Stimulated activated effector memory CD8-positive, alpha-beta T cell treated with anti-CD3 and anti-CD28 coated beads, Interleukin-12 subunit alpha, Interleukin-12 subunit beta, amount 100 ng/mL, for 72 hours (primary cell): ENCODE results near the gene CACHD1.

Source experiments
- ATAC-seq: fragments of 150-1000 bp; cut with Tn5 transposase; 2 replicates; pipeline ENCODE4 v1.10.0; 2021
- DNase-seq, 2 donors: peaks; one replicate each; pipeline ENCODE4 v3.0.0; 2021 to 2022; ENCODE audit warnings: low spot score in 2 of 2
- H3K27ac Mint-ChIP-seq: one replicate; pipeline ENCODE4 v1.8.0; 2022; ENCODE audit warnings: mild to moderate bottlenecking, mixed read lengths
- H3K36me3 Mint-ChIP-seq: one replicate; pipeline ENCODE4 v1.8.0; 2022; ENCODE audit warnings: mild to moderate bottlenecking, mixed read lengths
- H3K4me1 Mint-ChIP-seq: one replicate; pipeline ENCODE4 v1.8.0; 2022; ENCODE audit warnings: mixed read lengths
- H3K4me3 Mint-ChIP-seq: one replicate; pipeline ENCODE4 v1.8.0; 2022; ENCODE audit warnings: mild to moderate bottlenecking, mixed read lengths
- H3K9me3 Mint-ChIP-seq: one replicate; pipeline ENCODE4 v1.8.0; 2022; ENCODE audit warnings: mixed read lengths

The CACHD1 gene

GRCh38 chr1:64469977-64470664, at the start of gene CACHD1:
TSS of gene CACHD1 (plus strand) at chr1:64470129. CDS start at chr1:64470745, 616 bp downstream.
- Mint-ChIP-seq H3K4me3 (peak within 1 kb of the TSS; percentile 67), H3K36me3 (no peaks in the 10 kb centered on the region), H3K27ac (no peak within 1 kb of the TSS), H3K9me3 (no peaks in the 10 kb centered on the region), H3K4me1 (peaks cover 11% of the 10 kb centered on the region)
- DNase-seq = peak; percentile 14 to 59
- ATAC-seq = peak; percentile 72

- DNase-seq = no peak
- Mint-ChIP-seq H3K9me3 (no peaks in the 10 kb centered on the region), H3K4me3 (no peak overlapping the region), H3K4me1 (no peaks in the 10 kb centered on the region), H3K36me3 (no peaks in the 10 kb centered on the region), H3K27ac (no peak overlapping the region)
- no peak for ATAC-seq
Measured at GRCh38 chr1:64421377-64421776, 48.6 kb upstream of the CACHD1 start.

GRCh38 chr1:64423526-64423925, 46.4 kb upstream of the CACHD1 start:
- H3K9me3 Mint-ChIP-seq = no peaks in the 10 kb centered on the region
- no peaks in the 10 kb centered on the region for H3K36me3 Mint-ChIP-seq
- DNase-seq (no peak), ATAC-seq (no peak)
- H3K27ac Mint-ChIP-seq = no peak overlapping the region
- H3K4me1 Mint-ChIP-seq = no peaks in the 10 kb centered on the region
- no peak overlapping the region for H3K4me3 Mint-ChIP-seq

- DNase-seq (no peak), ATAC-seq (no peak)
- H3K4me1 Mint-ChIP-seq = no peaks in the 10 kb centered on the region
- no peaks in the 10 kb centered on the region for H3K36me3 Mint-ChIP-seq
- no peak overlapping the region for H3K27ac Mint-ChIP-seq
- no peak overlapping the region for H3K4me3 Mint-ChIP-seq
- no peaks in the 10 kb centered on the region for H3K9me3 Mint-ChIP-seq
Measured at GRCh38 chr1:64424412-64424811, 45.5 kb upstream of the CACHD1 start.

GRCh38 chr1:64425521-64425920, 44.4 kb upstream of the CACHD1 start:
- Mint-ChIP-seq H3K36me3 (no peaks in the 10 kb centered on the region), H3K27ac (no peak overlapping the region), H3K9me3 (no peaks in the 10 kb centered on the region), H3K4me1 (no peaks in the 10 kb centered on the region), H3K4me3 (no peak overlapping the region)
- DNase-seq (no peak), ATAC-seq (no peak)

- no peaks in the 10 kb centered on the region for H3K4me1 Mint-ChIP-seq
- DNase-seq (no peak), ATAC-seq (no peak)
- H3K9me3 Mint-ChIP-seq = no peaks in the 10 kb centered on the region
- no peak overlapping the region for H3K27ac Mint-ChIP-seq
- H3K4me3 Mint-ChIP-seq = no peak overlapping the region
- H3K36me3 Mint-ChIP-seq = no peaks in the 10 kb centered on the region
Measured at GRCh38 chr1:64426681-64427080, 43.2 kb upstream of the CACHD1 start.

- Mint-ChIP-seq H3K36me3 (no peaks in the 10 kb centered on the region), H3K9me3 (no peaks in the 10 kb centered on the region), H3K4me3 (no peak overlapping the region), H3K4me1 (no peaks in the 10 kb centered on the region), H3K27ac (no peak overlapping the region)
- no peak for ATAC-seq
- no peak for DNase-seq
Measured at GRCh38 chr1:64427879-64428278, 42.0 kb upstream of the CACHD1 start.

GRCh38 chr1:64433308-64433707, 36.6 kb upstream of the CACHD1 start:
- Mint-ChIP-seq H3K36me3 (no peaks in the 10 kb centered on the region), H3K27ac (no peak overlapping the region), H3K9me3 (no peaks in the 10 kb centered on the region), H3K4me3 (no peak overlapping the region), H3K4me1 (no peaks in the 10 kb centered on the region)
- DNase-seq (no peak), ATAC-seq (peak; percentile 37)

- H3K27ac Mint-ChIP-seq = no peak overlapping the region
- no peaks in the 10 kb centered on the region for H3K4me1 Mint-ChIP-seq
- DNase-seq = no peak
- H3K4me3 Mint-ChIP-seq = no peak overlapping the region
- ATAC-seq = peak; percentile 19
- no peaks in the 10 kb centered on the region for H3K9me3 Mint-ChIP-seq
- no peaks in the 10 kb centered on the region for H3K36me3 Mint-ChIP-seq
Measured at GRCh38 chr1:64433747-64434146, 36.2 kb upstream of the CACHD1 start.

- H3K9me3 Mint-ChIP-seq = no peaks in the 10 kb centered on the region
- no peak overlapping the region for H3K27ac Mint-ChIP-seq
- H3K36me3 Mint-ChIP-seq = no peaks in the 10 kb centered on the region
- no peak overlapping the region for H3K4me3 Mint-ChIP-seq
- no peaks in the 10 kb centered on the region for H3K4me1 Mint-ChIP-seq
- DNase-seq (no peak), ATAC-seq (no peak)
Measured at GRCh38 chr1:64435000-64435399, 34.9 kb upstream of the CACHD1 start.

- no peak for ATAC-seq
- H3K9me3 Mint-ChIP-seq = no peaks in the 10 kb centered on the region
- H3K4me3 Mint-ChIP-seq = no peak overlapping the region
- no peak for DNase-seq
- H3K27ac Mint-ChIP-seq = no peak overlapping the region
- H3K36me3 Mint-ChIP-seq = no peaks in the 10 kb centered on the region
- H3K4me1 Mint-ChIP-seq = no peaks in the 10 kb centered on the region
Measured at GRCh38 chr1:64437453-64437852, 32.5 kb upstream of the CACHD1 start.

- Mint-ChIP-seq H3K36me3 (no peaks in the 10 kb centered on the region), H3K9me3 (no peaks in the 10 kb centered on the region), H3K27ac (no peak overlapping the region), H3K4me1 (no peaks in the 10 kb centered on the region), H3K4me3 (no peak overlapping the region)
- ATAC-seq (no peak), DNase-seq (no peak)
Measured at GRCh38 chr1:64440183-64440826, 29.6 kb upstream of the CACHD1 start.

- no peak overlapping the region for H3K27ac Mint-ChIP-seq
- no peaks in the 10 kb centered on the region for H3K36me3 Mint-ChIP-seq
Measured at GRCh38 chr1:64451440-64451839, 18.5 kb upstream of the CACHD1 start.

GRCh38 chr1:64453688-64454087, 16.2 kb upstream of the CACHD1 start:
- DNase-seq = no peak
- Mint-ChIP-seq H3K4me3 (no peak overlapping the region), H3K4me1 (no peaks in the 10 kb centered on the region), H3K9me3 (no peaks in the 10 kb centered on the region), H3K27ac (no peak overlapping the region), H3K36me3 (no peaks in the 10 kb centered on the region)
- no peak for ATAC-seq

More at GRCh38 chr1:64451440-64451839, 18.5 kb upstream of the CACHD1 start:
- ATAC-seq (no peak), DNase-seq (no peak)
- Mint-ChIP-seq H3K4me1 (no peaks in the 10 kb centered on the region), H3K4me3 (no peak overlapping the region), H3K9me3 (no peaks in the 10 kb centered on the region)

- Mint-ChIP-seq H3K4me3 (no peak overlapping the region), H3K27ac (no peak overlapping the region), H3K36me3 (no peaks in the 10 kb centered on the region), H3K9me3 (no peaks in the 10 kb centered on the region), H3K4me1 (no peaks in the 10 kb centered on the region)
- DNase-seq (no peak), ATAC-seq (no peak)
Measured at GRCh38 chr1:64458915-64459314, 11.0 kb upstream of the CACHD1 start.

GRCh38 chr1:64459743-64460142, 10.2 kb upstream of the CACHD1 start:
- no peak overlapping the region for H3K27ac Mint-ChIP-seq
- no peak for DNase-seq
- no peak overlapping the region for H3K4me3 Mint-ChIP-seq
- no peak for ATAC-seq
- no peaks in the 10 kb centered on the region for H3K36me3 Mint-ChIP-seq
- no peaks in the 10 kb centered on the region for H3K4me1 Mint-ChIP-seq
- H3K9me3 Mint-ChIP-seq = no peaks in the 10 kb centered on the region
